ENCODE results near the gene SCAI.

- TF ChIP-seq CHD4 (IDR thresholded peaks at IDR 0.05; ENCODE audit: insufficient read depth, insufficient replicate concordance, low read depth, low read length, poor library complexity, severe bottlenecking) = no peak
- TF ChIP-seq, protein P1, sequence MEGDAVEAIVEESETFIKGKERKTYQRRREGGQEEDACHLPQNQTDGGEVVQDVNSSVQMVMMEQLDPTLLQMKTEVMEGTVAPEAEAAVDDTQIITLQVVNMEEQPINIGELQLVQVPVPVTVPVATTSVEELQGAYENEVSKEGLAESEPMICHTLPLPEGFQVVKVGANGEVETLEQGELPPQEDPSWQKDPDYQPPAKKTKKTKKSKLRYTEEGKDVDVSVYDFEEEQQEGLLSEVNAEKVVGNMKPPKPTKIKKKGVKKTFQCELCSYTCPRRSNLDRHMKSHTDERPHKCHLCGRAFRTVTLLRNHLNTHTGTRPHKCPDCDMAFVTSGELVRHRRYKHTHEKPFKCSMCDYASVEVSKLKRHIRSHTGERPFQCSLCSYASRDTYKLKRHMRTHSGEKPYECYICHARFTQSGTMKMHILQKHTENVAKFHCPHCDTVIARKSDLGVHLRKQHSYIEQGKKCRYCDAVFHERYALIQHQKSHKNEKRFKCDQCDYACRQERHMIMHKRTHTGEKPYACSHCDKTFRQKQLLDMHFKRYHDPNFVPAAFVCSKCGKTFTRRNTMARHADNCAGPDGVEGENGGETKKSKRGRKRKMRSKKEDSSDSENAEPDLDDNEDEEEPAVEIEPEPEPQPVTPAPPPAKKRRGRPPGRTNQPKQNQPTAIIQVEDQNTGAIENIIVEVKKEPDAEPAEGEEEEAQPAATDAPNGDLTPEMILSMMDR (IDR thresholded peaks at IDR 0.05 in 2 of 3, conservative IDR thresholded peaks at IDR 0.05 in 1 of 3; ENCODE audit: insufficient read depth in 2 of 3, low read depth in 1 of 3, low read length in 3 of 3) = no peak
- TF ChIP-seq EZH2 (IDR thresholded peaks at IDR 0.05; ENCODE audit: borderline replicate concordance, low read depth, low read length) = no peak
- TF ChIP-seq POLR3A (IDR thresholded peaks at IDR 0.05; ENCODE audit: borderline replicate concordance, extremely low read depth, insufficient read depth, insufficient read length) = no peak
These were observed 8.4 kb downstream of the SCAI start for GRCh38 chr9:125134976-125135375.

All from K562 (cell line).